ENCODE results near the gene ABI3BP.

The ABI3BP gene

GRCh38 chr3:100893108-100893507 lies 100.1 kb downstream of the ABI3BP start:
- DNase-seq, result peak in 4 of 58 donors; percentile 2 to 18 (median 6)

- DNase-seq, result no peak
Measured at GRCh38 chr3:100891827-100892226, 101.4 kb downstream of the ABI3BP start.

DNA sequence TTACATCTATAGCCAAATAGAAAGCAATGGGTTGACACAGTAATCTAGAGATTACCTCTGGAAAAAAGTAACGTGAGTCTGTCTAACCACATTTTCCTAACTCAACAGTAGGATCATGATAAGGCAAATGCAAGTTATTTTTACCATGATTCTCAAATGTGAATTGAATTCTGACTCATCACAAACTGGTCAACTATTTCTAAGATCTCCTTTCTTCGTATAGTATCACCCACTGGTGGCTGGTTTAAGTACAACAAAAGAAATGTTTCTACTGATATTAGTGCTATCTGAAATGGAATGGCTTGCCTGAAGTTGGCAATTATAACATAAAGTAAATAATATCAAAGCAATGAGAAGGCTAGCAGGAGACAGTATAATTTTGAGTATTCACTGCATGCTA lies 102.2 kb downstream of the ABI3BP start:
- no peak for DNase-seq

DNA sequence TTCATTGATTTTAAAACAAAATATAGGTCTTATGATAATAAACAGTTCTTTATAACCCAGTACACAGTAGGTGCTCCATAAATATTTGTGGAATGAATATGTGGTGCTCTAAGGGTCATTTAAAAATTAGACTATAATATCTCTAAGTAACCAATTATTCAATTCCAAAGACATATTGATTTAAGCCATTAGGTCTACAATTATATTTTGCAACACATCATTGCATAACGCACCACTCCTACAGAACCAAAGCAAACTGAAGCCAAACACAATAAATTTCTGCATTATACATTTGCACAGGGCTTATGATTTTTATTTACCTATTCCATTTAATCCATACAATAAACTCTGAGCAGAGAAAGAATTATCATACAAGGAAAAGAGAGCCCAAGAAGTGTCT lies 104.3 kb downstream of the ABI3BP start:
- no peak for DNase-seq

- no peak for DNase-seq
Measured at GRCh38 chr3:100882571-100882984, 110.6 kb downstream of the ABI3BP start.

DNA sequence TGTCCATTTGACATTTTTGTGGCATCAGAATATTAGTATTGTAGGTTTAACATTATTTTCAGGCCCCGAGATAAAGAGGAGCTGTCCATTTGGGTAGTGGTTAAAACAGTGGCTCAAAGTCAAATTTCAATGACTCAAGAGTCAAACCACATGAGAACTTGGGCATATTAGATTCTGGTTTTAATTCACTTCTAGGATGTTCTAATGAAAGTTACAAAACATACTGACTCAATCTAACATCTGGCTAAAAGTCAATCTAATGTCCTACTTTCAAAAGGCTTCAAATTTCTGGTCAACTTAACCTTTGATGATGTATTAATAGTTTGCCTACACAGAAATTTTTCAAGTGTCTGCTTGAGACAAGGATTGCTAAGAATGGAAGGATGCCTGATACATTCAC lies 112.4 kb downstream of the ABI3BP start:
- no peak for DNase-seq

DNA sequence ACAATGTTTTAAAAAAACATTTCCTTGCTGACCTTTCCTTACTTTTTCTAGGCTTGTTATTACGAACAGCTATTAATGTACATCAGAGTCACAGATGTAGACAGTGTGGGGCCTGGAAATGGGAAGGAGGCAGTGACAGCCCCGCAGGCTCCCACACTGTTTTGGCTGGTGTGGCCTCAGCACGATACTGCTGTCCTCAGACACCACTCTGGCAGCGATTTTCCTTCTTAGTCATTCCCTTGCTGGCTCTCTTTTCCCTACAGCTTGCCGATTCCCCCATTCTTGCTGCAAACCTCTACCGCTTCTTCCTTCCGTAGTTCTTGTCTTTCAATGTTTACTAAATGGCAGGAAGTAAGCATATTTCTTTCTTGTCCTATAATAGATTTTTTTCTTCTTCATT lies 113.1 kb downstream of the ABI3BP start:
- DNase-seq, result peak in 2 of 58 donors; percentile 1 to 3

DNA sequence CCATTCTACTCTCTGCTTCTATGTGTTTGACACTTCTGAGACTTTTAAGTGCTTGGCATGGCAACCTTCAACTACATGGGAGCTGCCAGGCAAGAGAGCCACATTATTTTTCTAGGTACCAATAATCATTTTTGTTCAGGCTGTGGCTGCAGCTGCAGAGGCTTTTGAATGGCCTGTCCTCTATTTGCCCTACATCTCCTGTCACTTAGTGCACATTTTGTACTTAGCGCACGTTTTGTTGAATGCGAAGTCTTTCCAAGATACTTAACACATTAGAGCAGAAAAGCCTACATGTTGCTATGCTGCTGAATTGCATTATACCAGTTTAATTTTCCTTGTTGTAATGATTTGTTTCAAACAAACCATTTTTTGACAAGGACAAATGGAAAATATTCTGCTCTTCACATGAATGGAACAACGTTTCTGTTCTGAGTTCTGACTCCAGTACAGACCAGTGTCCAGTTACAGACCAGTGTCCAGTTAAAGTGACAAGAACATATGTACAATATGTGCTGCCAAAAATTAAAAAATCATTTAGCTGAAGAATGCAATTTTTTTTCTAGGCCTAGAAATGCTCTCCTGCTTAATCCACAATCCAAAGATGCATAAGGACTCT lies 113.9 kb downstream of the ABI3BP start:
- DNase-seq, result peak in 1 of 58 donors; percentile 4

GRCh38 chr3:100877286-100877685 lies 115.9 kb downstream of the ABI3BP start:
- no peak for DNase-seq

GRCh38 chr3:100875239-100875638 lies 118.0 kb downstream of the ABI3BP start:
- DNase-seq, result peak in 2 of 58 donors; percentile 2 to 10

- DNase-seq, result no peak
Measured at GRCh38 chr3:100873611-100874010, 119.6 kb downstream of the ABI3BP start.

- DNase-seq, result no peak
Measured at GRCh38 chr3:100871306-100871705, 121.9 kb downstream of the ABI3BP start.

DNA sequence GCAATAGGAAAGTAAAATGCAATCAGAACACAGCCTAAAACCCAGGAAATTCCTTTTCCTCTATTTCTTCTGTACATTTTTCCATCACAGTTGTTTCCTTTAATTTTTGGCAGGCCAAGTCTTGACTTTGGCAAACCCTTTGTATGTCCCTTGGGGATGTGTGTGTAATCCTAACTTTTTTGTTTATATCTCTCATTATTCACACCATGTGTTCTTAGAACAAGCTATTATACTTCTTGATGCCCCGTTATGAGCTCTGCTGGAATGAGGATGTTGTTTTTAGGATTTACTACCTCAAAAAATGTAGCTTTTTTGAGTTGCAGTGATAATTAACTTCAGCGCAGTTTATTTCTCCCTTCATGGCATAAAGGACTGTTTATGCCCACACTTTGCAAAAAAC lies 123.4 kb downstream of the ABI3BP start:
- no peak for DNase-seq

- DNase-seq, result no peak
Measured at GRCh38 chr3:100868894-100869293, 124.3 kb downstream of the ABI3BP start.

DNA sequence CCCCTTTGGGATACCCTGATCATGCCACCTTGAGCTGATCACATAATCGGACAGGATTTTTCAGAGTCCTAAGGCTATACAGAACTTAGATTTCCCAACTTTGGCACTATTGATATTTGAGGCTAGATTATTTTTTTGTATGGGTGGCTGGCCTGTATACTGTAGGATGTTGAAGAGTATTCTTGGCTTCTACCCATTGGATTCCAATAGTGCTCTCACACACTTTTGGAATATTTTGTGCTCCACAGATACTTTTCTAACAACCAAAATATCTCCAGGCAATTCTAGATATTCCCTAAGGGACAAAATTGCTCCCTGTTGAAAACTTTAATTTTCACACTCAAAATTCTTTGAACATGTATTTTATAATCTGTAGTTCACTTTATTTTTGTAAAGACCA lies 125.1 kb downstream of the ABI3BP start:
- DNase-seq, result no peak

DNA sequence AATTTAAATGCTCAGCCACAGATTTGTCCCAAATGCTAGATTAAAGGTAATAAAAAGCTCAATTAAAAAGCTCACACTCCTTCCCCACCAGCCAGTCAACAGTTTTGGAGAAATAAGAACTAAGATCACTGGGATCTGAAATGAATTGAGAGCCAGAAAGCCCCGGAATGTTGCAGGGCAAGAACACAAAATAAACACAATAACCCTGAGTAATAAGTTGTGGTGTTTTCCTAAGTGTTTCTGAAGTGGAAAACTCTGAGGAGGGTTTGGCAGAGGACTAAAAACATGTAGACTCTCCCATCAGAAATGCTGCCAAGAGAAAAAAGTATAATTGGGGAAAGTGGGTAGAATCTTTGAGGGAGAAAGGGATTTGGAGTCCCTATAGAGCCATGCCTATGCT lies 127.8 kb downstream of the ABI3BP start:
- no peak for DNase-seq

- DNase-seq, result no peak
Measured at GRCh38 chr3:100864471-100865250, 128.6 kb downstream of the ABI3BP start.

- DNase-seq, result no peak
Measured at GRCh38 chr3:100857863-100858262, 135.4 kb downstream of the ABI3BP start.

DNA sequence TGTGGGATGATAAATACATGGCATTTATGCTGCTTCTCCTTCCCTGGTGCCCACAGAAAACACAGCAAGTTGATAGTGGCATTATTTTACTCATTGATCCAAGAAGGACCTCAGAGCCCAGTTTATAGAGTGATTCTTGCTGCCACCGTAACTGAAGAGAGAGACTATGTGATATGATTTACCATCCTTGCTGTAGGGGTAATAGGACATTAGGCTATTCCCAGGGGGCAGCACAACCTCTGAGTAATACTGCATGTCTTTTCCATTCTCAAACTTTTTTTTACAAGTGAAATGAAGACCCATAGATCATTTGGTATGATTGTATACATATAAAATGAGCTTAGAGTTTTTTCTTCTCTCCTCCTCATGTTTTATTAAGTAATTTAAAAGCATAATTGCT lies 136.4 kb downstream of the ABI3BP start:
- DNase-seq, result no peak

- DNase-seq, result no peak
Measured at GRCh38 chr3:100852840-100853239, 140.4 kb downstream of the ABI3BP start.

DNA sequence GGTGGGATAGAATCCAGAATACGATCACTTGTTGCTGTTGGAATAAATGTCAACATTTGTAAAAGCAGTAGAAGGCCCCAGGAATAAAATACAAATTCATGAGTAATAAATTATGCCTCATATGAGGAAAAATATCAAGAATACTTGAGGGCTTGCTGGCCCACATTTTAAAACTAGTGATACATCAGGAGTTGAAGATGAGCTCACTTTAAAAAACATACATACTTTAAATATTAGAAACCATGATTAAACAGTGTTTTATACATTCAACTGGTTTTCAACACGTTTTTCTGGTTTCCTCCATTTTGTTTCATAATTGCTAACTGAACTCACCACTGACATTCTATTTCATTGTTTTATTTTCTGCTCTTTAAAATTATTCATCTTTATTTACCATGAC lies 142.5 kb downstream of the ABI3BP start:
- DNase-seq, result no peak

- no peak for DNase-seq
Measured at GRCh38 chr3:100850156-100850555, 143.1 kb downstream of the ABI3BP start.

Measured in anterior cingulate cortex (tissue), 58 donors.